H9 (cell line): ENCODE data around the gene FAM20A. TPM values are rescaled to one million over a fixed set of nuclear protein-coding genes. Genes with fewer than 3 reads are reported as not detected.

ENCODE experiments used
- DNase-seq: peaks from one replicate; pipeline ENCODE4 v3.0.0-alpha.2; 2017
- H2AFZ ChIP-seq: one replicate; pipeline ENCODE4 v1.6.1; 2013; ENCODE audit warnings: mild to moderate bottlenecking, low read length, control low read depth, moderate library complexity
- H2AK5ac ChIP-seq: 2 replicates; pipeline ENCODE4 v1.6.1; 2013; ENCODE audit warnings: low read length, control low read depth, mixed read lengths; ENCODE audit not compliant: insufficient read length
- H2BK120ac ChIP-seq: one replicate; pipeline ENCODE4 v1.6.1; 2013; ENCODE audit warnings: low read depth, mild to moderate bottlenecking, low read length, control low read depth, inconsistent platforms; ENCODE audit not compliant: poor library complexity, severe bottlenecking
- H2BK12ac ChIP-seq: 2 replicates; pipeline ENCODE4 v1.6.1; 2013; ENCODE audit warnings: low read length, control low read depth, mixed read lengths, low read depth; ENCODE audit not compliant: insufficient read length
- H2BK15ac ChIP-seq: 2 replicates; pipeline ENCODE4 v1.6.1; 2013; ENCODE audit warnings: low read depth, low read length, control low read depth
- H2BK20ac ChIP-seq: one replicate; pipeline ENCODE4 v1.6.1; 2013; ENCODE audit warnings: low read depth, mild to moderate bottlenecking, low read length, control low read depth, inconsistent platforms; ENCODE audit not compliant: poor library complexity, severe bottlenecking
- H2BK5ac ChIP-seq: 2 replicates; pipeline ENCODE4 v1.6.1; 2013; ENCODE audit warnings: low read length, control low read depth, mixed read lengths; ENCODE audit not compliant: insufficient read length
- H3K14ac ChIP-seq: 2 replicates; pipeline ENCODE4 v1.6.1; 2013; ENCODE audit warnings: low read length, control low read depth; ENCODE audit not compliant: insufficient read depth
- H3K18ac ChIP-seq: 2 replicates; pipeline ENCODE4 v1.6.1; 2013; ENCODE audit warnings: low read depth, mild to moderate bottlenecking, mixed read lengths, low read length, control low read depth; ENCODE audit not compliant: insufficient read length
- H3K23ac ChIP-seq: 2 replicates; pipeline ENCODE4 v1.6.1; 2013; ENCODE audit warnings: low read length, control low read depth, mixed read lengths, low read depth; ENCODE audit not compliant: insufficient read length
- H3K23me2 ChIP-seq: 2 replicates; pipeline ENCODE4 v1.6.1; 2013; ENCODE audit warnings: low read depth, mild to moderate bottlenecking, mixed read lengths, low read length, control low read depth; ENCODE audit not compliant: insufficient read length, poor library complexity, severe bottlenecking
- H3K27ac ChIP-seq: 2 replicates; pipeline ENCODE4 v1.5.1; 2013; ENCODE audit warnings: low read length, control low read depth, mixed read lengths, low read depth; ENCODE audit not compliant: insufficient read length
- H3K27me3 ChIP-seq: 2 replicates; pipeline ENCODE4 v1.6.1; 2013; ENCODE audit warnings: low read length, control low read depth, inconsistent platforms; ENCODE audit not compliant: insufficient read depth
- H3K4ac ChIP-seq: 2 replicates; pipeline ENCODE4 v1.6.1; 2013; ENCODE audit warnings: low read depth, mild to moderate bottlenecking, control low read depth, inconsistent platforms, low read length, moderate library complexity
- H3K4me1 ChIP-seq: 2 replicates; pipeline ENCODE4 v1.6.1; 2013; ENCODE audit warnings: low read length, control low read depth, inconsistent platforms; ENCODE audit not compliant: insufficient read depth
- H3K4me2 ChIP-seq: 2 replicates; pipeline ENCODE4 v1.6.1; 2013; ENCODE audit warnings: low read length, control low read depth, mixed read lengths; ENCODE audit not compliant: insufficient read length, insufficient read depth
- H3K56ac ChIP-seq: 2 replicates; pipeline ENCODE4 v1.6.1; 2013; ENCODE audit warnings: low read depth, mild to moderate bottlenecking, mixed read lengths, low read length, control low read depth; ENCODE audit not compliant: insufficient read length
- H3K79me1 ChIP-seq: 2 replicates; pipeline ENCODE4 v1.6.1; 2013; ENCODE audit warnings: low read depth, mild to moderate bottlenecking, moderate library complexity, low read length, control low read depth, inconsistent platforms; ENCODE audit not compliant: insufficient read depth, poor library complexity, severe bottlenecking
- H3K79me2 ChIP-seq: 2 replicates; pipeline ENCODE4 v1.6.1; 2013; ENCODE audit warnings: low read length, control low read depth, inconsistent platforms; ENCODE audit not compliant: insufficient read depth
- H3K9ac ChIP-seq: 2 replicates; pipeline ENCODE4 v1.6.1; 2013; ENCODE audit warnings: low read length, control low read depth, mixed read lengths; ENCODE audit not compliant: insufficient read length; ENCODE audit errors: extremely low read depth
- H3K9me3 ChIP-seq: one replicate; pipeline ENCODE4 v1.6.1; 2013; ENCODE audit warnings: low read depth, low read length, inconsistent platforms; ENCODE audit not compliant: control insufficient read depth
- H3T11ph ChIP-seq: one replicate; pipeline ENCODE4 v1.6.1; 2013; ENCODE audit warnings: mild to moderate bottlenecking, low read length, control low read depth, inconsistent platforms
- H4K20me1 ChIP-seq: one replicate; pipeline ENCODE4 v1.6.1; 2013; ENCODE audit not compliant: control insufficient read depth, insufficient read length, insufficient read depth
- H4K5ac ChIP-seq: 2 replicates; pipeline ENCODE4 v1.6.1; 2013; ENCODE audit warnings: low read depth, mild to moderate bottlenecking, mixed read lengths, low read length, control low read depth; ENCODE audit not compliant: insufficient read length
- H4K8ac ChIP-seq: replicated peaks from 2 replicates; pipeline ENCODE4 v1.6.1; 2013; ENCODE audit warnings: low read length, control low read depth, mixed read lengths, low read depth; ENCODE audit not compliant: insufficient read length
- H4K91ac ChIP-seq: 2 replicates; pipeline ENCODE4 v1.6.1; 2013; ENCODE audit warnings: low read depth, mild to moderate bottlenecking, moderate library complexity, mixed read lengths, low read length, control low read depth; ENCODE audit not compliant: insufficient read length
- H3K27ac Mint-ChIP-seq, 3 experiments: 2 replicates in 2 of 3; 3 replicates in 1 of 3; pipeline ENCODE4 v1.8.0; 2020 to 2021; ENCODE audit warnings: mixed read lengths in 3 of 3, mild to moderate bottlenecking in 1 of 3, moderate library complexity in 1 of 3
- H3K27me3 Mint-ChIP-seq: 2 replicates; pipeline ENCODE4 v1.8.0; 2021; ENCODE audit warnings: low read depth, mild to moderate bottlenecking, moderate library complexity, mixed read lengths
- H3K36me3 Mint-ChIP-seq, 3 experiments: 2 replicates in 2 of 3; 3 replicates in 1 of 3; pipeline ENCODE4 v1.8.0; 2020 to 2021; ENCODE audit warnings: low read depth in 3 of 3, mixed read lengths in 3 of 3; ENCODE audit not compliant: insufficient read depth in 1 of 3
- H3K4me1 Mint-ChIP-seq, 2 experiments: 2 replicates each; pipeline ENCODE4 v1.8.0; 2020; ENCODE audit warnings: mixed read lengths in 2 of 2
- H3K4me3 Mint-ChIP-seq, 2 experiments: 2 replicates in 1 of 2; 3 replicates in 1 of 2; pipeline ENCODE4 v1.8.0; 2020 to 2021; ENCODE audit warnings: mild to moderate bottlenecking in 2 of 2, mixed read lengths in 2 of 2, moderate library complexity in 1 of 2
- H3K9me3 Mint-ChIP-seq, 2 experiments: 2 replicates in 1 of 2; 3 replicates in 1 of 2; pipeline ENCODE4 v1.8.0; 2020; ENCODE audit warnings: mild to moderate bottlenecking in 2 of 2, mixed read lengths in 2 of 2, moderate library complexity in 1 of 2
- WGBS: extraction: QIAGEN DNeasy Blood & Tissue Kit; methylation state at CpG from one replicate; pipeline ENCODE4 v1.1.7; 2013; ENCODE audit warnings: missing lambda C conversion rate, low lambda C conversion rate, mixed read lengths; ENCODE audit not compliant: insufficient read length; ENCODE audit errors: extremely low coverage; 5-methylcytosine and 5-hydroxymethylcytosine counted together
- total RNA-seq: library from RNA; stranded (reverse); gene quantifications from 2 replicates; pipeline ENCODE4 v1.2.1, GENCODE V29; 2021
- TF ChIP-seq, protein P1 (sequence below): fragments of 200-600 bp; sonication (generic); conservative IDR thresholded peaks from 3 replicates; pipeline ENCODE4 v1.8.0; 2021; ENCODE audit warnings: antibody characterized with exemption, mild to moderate bottlenecking

The FAM20A gene
- total RNA-seq, 1 experiment from 2014 or later: 34.4 TPM

DNA sequence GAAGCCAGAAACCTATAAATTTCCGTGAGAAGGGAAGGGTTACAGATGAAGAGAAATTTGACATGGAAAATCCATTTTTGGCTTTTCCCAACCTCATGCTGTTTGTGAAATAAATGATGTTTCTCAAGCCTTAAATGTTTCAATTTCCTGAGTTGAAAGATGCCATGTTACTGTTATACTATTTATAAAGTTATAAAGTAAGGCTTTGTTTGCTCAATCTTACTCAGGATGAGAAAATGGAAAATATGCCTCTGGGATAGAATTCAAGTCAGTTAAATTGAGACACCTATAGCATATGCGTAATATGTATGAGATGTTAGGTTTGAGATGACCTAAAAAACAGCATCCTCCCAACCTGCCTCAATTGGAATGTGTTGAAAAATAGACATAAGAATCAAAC, 19.9 kb upstream of the FAM20A start:
- Histone ChIP-seq H3K79me2 (no peaks in the 10 kb centered on the region), H3K18ac (no peak overlapping the region), H2AK5ac (no peak overlapping the region), H2BK5ac (no peak overlapping the region), H4K20me1 (no peaks in the 10 kb centered on the region), H3K79me1 (no peaks in the 10 kb centered on the region), H3K4ac (no peak overlapping the region), H3K27ac (no peak overlapping the region), H3K4me1 (peaks cover 4% of the 10 kb centered on the region; the same call in 1 of the 2 replicates), H2BK15ac (no peak overlapping the region), H2BK20ac (no peak overlapping the region), H3T11ph (no peak overlapping the region), H3K23ac (no peak overlapping the region), H3K14ac (no peak overlapping the region), H4K5ac (no peak overlapping the region), H2BK12ac (no peak overlapping the region), H2BK120ac (no peak overlapping the region), H4K91ac (no peak overlapping the region), H3K27me3 (no peaks in the 10 kb centered on the region), H3K4me2 (no peak overlapping the region), H4K8ac (no peak overlapping the region), H3K9me3 (no peaks in the 10 kb centered on the region), H3K9ac (no peak overlapping the region), H3K56ac (no peak overlapping the region), H2AFZ (no peak overlapping the region), H3K23me2 (no peaks in the 10 kb centered on the region)
- TF ChIP-seq, protein P1, sequence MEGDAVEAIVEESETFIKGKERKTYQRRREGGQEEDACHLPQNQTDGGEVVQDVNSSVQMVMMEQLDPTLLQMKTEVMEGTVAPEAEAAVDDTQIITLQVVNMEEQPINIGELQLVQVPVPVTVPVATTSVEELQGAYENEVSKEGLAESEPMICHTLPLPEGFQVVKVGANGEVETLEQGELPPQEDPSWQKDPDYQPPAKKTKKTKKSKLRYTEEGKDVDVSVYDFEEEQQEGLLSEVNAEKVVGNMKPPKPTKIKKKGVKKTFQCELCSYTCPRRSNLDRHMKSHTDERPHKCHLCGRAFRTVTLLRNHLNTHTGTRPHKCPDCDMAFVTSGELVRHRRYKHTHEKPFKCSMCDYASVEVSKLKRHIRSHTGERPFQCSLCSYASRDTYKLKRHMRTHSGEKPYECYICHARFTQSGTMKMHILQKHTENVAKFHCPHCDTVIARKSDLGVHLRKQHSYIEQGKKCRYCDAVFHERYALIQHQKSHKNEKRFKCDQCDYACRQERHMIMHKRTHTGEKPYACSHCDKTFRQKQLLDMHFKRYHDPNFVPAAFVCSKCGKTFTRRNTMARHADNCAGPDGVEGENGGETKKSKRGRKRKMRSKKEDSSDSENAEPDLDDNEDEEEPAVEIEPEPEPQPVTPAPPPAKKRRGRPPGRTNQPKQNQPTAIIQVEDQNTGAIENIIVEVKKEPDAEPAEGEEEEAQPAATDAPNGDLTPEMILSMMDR: no peak
- no peak for DNase-seq
- Mint-ChIP-seq H3K27me3 (no peaks in the 10 kb centered on the region), H3K27ac (no peak overlapping the region), H3K4me1 (peaks cover 7 to 8% of the 10 kb centered on the region in 2 experiments), H3K4me3 (no peak overlapping the region), H3K36me3 (peaks cover 0 to 18% (median 3%) of the 10 kb centered on the region in 3 experiments; a peak in 3 of 7 replicates), H3K9me3 (peaks cover 0 to 7% of the 10 kb centered on the region in 2 experiments; a peak in 3 of 5 replicates)
- no CpG with 5 or more reads among the region's 2 CpGs for WGBS
